ENCODE data around the gene DOK4.
A peak's percentile ranks its signal among the peaks of the same experiment; 100 is the strongest.

The DOK4 gene

DNA sequence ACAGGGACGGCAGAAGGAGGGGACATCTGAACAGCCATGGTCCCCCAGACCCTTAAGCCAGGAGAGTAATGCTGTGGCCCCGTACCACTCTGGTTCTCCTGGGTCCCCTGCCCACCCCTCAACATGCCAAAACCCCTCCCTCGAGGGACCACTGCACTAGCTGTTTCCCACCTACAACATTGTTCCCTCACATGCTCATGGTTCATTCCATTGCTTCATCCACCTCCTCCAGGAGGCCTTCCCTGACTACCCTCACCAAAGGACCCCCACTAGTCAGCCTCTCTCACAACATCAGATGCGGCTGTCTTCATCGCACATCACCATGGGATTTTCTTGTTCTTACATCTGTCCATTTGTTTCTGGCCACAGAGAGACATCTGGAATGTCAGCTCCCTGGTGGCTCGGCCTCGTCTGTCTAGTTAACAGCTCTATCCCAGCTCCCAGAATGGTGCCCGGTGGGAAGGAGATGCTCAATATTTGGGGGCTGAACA is 1.7 kb downstream of the DOK4 start:
- TF ChIP-seq, protein P1, sequence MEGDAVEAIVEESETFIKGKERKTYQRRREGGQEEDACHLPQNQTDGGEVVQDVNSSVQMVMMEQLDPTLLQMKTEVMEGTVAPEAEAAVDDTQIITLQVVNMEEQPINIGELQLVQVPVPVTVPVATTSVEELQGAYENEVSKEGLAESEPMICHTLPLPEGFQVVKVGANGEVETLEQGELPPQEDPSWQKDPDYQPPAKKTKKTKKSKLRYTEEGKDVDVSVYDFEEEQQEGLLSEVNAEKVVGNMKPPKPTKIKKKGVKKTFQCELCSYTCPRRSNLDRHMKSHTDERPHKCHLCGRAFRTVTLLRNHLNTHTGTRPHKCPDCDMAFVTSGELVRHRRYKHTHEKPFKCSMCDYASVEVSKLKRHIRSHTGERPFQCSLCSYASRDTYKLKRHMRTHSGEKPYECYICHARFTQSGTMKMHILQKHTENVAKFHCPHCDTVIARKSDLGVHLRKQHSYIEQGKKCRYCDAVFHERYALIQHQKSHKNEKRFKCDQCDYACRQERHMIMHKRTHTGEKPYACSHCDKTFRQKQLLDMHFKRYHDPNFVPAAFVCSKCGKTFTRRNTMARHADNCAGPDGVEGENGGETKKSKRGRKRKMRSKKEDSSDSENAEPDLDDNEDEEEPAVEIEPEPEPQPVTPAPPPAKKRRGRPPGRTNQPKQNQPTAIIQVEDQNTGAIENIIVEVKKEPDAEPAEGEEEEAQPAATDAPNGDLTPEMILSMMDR (IDR thresholded peaks at IDR 0.05; ENCODE audit: low read depth, low read length), result no peak
- DNase-seq (ENCODE audit: extremely low read depth, low read depth), result no peak

DNA sequence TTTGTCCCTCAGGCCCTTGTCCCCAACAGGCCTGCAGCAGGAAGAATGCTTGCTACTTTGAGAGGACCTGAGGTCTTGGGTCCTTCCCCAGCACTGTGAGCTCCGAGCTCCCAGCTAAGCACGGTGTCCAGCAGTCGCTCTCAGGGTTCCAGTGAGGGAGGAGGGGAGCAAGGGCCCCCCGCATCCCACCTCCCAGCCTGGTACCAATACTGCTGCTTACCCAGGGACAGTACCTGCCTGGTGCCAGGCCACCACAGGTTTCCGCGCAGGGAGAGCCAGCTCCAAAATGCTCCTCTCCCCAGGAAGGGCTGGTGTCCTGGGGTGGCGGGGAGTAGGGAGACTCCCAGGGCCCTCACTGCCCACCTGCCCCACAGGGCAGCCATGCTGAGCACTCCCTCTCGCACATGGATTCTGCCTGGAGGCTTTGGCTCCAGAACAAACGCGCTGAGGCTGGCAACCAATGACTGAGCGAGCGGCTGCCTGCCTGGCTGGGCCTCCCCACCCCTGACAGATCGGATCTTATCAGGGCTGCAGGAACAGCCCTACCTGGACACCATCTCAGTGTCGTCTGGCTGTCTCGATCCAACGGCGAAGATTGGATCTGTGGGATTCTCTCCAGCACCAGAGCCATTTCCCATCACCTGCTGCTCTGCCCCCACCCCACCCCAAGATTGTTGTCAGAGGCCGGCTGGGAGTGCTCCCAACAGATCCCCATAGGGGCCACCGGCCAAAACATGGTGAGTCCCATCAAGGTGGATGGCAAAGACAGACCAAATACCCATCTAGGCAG is 2.4 kb downstream of the DOK4 start:
- no peak for DNase-seq (ENCODE audit: extremely low read depth, low read depth)
- TF ChIP-seq, protein P1 (IDR thresholded peaks at IDR 0.05; ENCODE audit: low read depth, low read length), result no peak

DNA sequence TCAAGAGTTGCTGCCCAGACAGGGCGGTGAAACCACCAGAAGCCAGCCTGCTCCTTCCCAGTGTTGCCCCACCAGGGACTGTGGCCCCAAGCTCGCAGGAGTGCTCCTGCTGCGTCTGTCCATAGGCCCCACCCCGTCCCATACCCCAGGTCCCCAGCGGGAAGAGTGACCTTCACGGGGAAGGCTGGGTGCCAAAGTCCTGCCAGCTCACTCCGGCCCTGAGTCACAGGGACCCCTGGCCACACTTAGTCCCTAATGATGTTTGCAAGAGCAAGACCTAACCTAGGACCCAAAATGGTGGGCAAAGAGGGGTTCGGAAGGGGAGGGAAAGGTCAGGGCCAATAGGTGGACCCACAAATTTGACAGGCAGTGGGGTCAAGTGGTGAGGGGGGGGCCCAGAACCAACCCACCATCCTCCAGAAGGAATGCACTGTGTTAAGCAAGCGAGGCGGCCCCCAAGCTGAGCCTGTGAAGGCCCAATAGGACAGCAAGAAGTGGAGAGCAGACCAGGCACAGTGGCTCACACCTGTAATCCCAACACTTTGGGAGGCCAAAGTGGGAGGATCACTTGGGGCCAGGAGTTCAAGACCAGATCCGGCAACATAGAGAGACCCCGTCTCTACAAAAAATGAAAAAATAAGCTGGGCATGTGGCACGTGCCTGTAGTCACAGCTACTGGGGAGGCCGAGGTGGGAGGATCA is 3.3 kb downstream of the DOK4 start:
- DNase-seq (ENCODE audit: extremely low read depth, low read depth), result no peak
- TF ChIP-seq, protein P1 (IDR thresholded peaks at IDR 0.05; ENCODE audit: low read depth, low read length), result no peak

DNA sequence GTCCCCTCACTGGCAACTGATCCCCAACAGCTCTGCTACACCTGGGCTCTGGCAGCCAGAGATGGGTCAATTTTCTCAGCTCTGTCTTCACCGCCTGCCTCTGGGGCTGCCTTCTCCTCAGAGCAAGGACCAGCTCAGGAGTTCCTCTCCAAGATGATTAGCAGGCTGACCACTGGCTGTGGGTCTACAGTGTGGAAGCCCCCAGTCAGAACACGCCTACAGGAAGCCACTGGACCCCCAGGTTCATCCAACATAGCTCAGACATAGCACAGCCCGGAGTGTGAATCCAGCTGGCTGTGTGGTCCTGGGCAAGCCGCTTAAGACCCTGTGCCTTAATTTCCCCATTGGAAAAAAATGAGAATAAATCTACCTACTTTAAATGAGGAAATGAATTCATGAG is 4.9 kb downstream of the DOK4 start:
- DNase-seq (ENCODE audit: extremely low read depth, low read depth), result no peak
- TF ChIP-seq, protein P1 (IDR thresholded peaks at IDR 0.05; ENCODE audit: low read depth, low read length), result no peak

DNA sequence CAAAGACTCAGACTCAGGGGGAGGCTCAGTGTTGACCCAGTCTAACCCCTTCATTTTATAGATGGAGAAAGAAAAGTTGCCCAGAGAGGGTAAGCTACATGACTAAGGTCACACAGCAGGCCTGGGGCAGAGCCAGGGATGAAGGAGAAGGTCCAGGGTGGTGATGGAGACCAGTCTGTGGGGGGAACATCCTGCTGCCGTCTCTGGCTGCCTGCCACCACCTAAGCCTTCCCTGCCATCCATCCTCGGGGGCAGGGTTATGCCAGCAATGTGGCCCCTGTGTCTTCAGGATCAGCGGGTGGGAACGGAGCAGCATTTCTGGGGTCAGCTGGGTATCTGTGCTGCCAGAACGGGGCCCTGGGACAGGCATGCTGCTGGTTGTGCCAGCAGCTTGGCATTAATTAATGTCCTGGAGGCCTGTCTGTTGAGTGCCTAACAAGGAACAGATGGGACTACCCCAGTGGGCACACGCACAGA is 5.5 kb downstream of the DOK4 start:
- TF ChIP-seq, protein P1 (IDR thresholded peaks at IDR 0.05; ENCODE audit: low read depth, low read length), result no peak
- DNase-seq (ENCODE audit: extremely low read depth, low read depth), result no peak

DNA sequence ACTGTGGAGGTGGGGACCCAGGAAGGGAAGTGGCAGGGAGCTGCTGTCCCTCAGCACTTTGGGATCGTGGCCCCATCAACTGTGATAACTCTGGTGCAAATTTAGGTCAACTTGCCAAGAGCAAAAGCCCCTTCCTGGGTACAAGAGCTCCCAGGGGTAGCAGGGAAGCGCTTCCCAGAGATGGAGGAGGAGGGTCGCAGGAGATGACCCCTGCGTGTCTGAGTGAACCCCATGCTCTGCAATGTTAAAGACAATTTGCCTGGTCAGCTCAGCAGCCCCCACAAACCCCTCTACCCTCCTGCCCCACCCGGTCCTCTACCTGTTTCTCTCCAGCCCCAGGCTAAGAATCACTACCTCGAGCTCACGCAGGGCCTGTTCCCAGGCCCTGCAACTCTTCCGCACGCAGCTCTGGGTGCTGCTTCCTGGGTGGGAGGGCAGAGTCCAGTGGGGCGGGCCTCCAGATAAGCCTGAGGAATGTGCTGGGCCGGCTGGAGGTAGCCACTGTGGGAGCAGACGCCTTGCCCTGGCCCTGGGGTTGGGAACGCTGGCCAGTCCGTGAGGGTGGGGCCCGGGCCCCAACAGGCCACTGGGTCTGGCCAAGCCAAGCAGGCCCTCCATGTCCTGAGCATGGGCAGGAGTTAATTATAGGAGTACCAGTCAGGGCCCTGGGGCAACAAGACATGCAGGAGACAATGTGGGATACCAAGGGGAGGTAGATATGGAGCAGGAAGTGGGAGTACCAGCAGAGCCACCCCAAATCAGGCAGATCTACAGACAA is 6.1 kb downstream of the DOK4 start:
- TF ChIP-seq, protein P1 (IDR thresholded peaks at IDR 0.05; ENCODE audit: low read depth, low read length), result no peak
- DNase-seq (ENCODE audit: extremely low read depth, low read depth), result peak; percentile 15

All from AG09319 (cell line).